Peyer's patch (tissue), 4 donors: Measurements from ENCODE around the gene PCGF3.

Experiments used
- POLR2A ChIP-seq, 2 donors: fragments of 450-650 bp; IDR thresholded peaks; one replicate each; pipeline ENCODE4 v1.5.1; 2017; ENCODE audit warnings: antibody characterized with exemption in 2 of 2, mild to moderate bottlenecking in 2 of 2, moderate library complexity in 2 of 2
- TF ChIP-seq, protein P1 (sequence below), 6 experiments: fragments of 450-650 bp in 4 of 6; fragments of 200-600 bp in 2 of 6; sonication (generic) in 1 of 6; IDR thresholded peaks; one replicate each; pipeline ENCODE4 v1.5.1; 2017 to 2019; ENCODE audit warnings: antibody characterized with exemption in 6 of 6, mild to moderate bottlenecking in 3 of 6, moderate library complexity in 1 of 6

DNA sequence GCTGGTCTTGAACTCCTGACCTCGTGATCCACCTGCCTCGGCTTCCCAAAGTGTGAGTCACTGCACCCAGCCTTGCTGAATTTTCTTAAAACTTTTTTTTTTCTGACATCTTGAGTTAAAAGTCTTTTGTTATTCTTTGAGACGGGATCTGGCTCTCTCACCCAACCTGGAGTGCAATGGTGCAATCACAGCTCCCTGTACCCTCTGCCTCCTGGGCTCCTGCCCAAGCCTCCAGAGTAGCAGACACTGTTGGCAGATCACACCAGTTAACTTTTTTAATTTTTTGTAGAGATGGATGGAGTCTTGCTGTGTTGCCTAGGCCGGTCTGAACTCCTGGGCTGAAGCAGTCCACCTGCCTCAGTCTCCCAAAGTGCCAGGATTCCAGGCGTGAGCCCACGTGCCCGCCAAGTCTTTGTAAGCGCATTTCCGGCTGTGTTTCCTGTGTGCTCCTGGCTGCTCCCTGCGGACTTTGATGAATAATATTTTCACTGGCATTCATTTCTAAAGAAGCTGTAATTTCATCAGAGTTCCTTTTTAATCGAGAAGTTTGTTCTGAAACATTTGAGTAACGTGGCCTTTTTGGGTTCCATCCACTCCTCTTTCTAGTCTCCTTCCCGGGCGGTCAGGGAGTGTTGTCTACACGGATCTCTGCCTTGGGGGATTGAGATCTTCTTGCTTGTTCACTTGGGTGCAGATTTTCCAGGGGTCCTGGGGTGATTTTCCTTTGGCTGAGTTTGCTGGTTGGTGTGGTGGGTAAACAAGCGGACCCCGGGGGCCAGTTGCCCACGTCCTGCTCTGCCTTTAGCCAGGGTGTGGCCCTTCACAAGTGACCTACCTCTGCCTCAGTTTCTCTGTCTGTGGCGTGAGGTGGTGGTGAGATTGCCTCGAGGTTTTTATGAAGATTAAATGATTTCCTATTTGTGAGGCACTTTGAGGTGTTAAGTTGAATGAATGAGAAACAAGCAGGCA is 44.4 kb downstream of the PCGF3 start:
- TF ChIP-seq, protein P1, sequence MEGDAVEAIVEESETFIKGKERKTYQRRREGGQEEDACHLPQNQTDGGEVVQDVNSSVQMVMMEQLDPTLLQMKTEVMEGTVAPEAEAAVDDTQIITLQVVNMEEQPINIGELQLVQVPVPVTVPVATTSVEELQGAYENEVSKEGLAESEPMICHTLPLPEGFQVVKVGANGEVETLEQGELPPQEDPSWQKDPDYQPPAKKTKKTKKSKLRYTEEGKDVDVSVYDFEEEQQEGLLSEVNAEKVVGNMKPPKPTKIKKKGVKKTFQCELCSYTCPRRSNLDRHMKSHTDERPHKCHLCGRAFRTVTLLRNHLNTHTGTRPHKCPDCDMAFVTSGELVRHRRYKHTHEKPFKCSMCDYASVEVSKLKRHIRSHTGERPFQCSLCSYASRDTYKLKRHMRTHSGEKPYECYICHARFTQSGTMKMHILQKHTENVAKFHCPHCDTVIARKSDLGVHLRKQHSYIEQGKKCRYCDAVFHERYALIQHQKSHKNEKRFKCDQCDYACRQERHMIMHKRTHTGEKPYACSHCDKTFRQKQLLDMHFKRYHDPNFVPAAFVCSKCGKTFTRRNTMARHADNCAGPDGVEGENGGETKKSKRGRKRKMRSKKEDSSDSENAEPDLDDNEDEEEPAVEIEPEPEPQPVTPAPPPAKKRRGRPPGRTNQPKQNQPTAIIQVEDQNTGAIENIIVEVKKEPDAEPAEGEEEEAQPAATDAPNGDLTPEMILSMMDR (IDR thresholded peaks at IDR 0.05), result no peak
- TF ChIP-seq POLR2A (IDR thresholded peaks at IDR 0.05), result no peak
